ENCODE data around the gene HOXB3. TPM values are rescaled to one million over a fixed set of nuclear protein-coding genes. Genes with fewer than 3 reads are reported as not detected.

Gene HOXB3
- total and polyA plus RNA-seq, 2 of the 4 experiments (the other 2 are of a cell fraction) = 6.3 to 59.6 TPM

GRCh38 chr17:48593126-48593829 is 3.2 kb upstream of the HOXB3 start, which contains the start of gene HOXB5:
TSS of gene HOXB5 (minus strand) at chr17:48593779. CDS start at chr17:48593682, 97 bp downstream.
- Histone ChIP-seq H3K9ac (ENCODE audit: low read depth, low read length) (peak within 1 kb of the TSS; percentile 100), H2BK15ac (ENCODE audit: low read depth, low read length) (peak within 1 kb of the TSS; percentile 77; the same call in 2 of the 3 replicates), H3K4me3 (ENCODE audit: insufficient read depth, low read depth, low read length) (peak within 1 kb of the TSS; percentile 91), H4K20me1 (ENCODE audit: insufficient read depth, low read length) (peaks cover 7% of the 10 kb centered on the region; the same call in 1 of the 2 replicates), H4K8ac (ENCODE audit: low read depth in 2 of 2, low read length in 2 of 2) (peak within 1 kb of the TSS; percentile 81 to 99), H2BK20ac (ENCODE audit: low read depth, low read length) (peak within 1 kb of the TSS; percentile 53), H2AK9ac (replicated peaks; ENCODE audit: low read depth, low read length, poor library complexity) (peak within 1 kb of the TSS; percentile 94), H3K56ac (ENCODE audit: extremely low read depth, insufficient read depth, low read length) (peak within 1 kb of the TSS; percentile 100), H3K4ac (ENCODE audit: low read depth, low read length) (peak within 1 kb of the TSS; percentile 95), H3K27me3 (ENCODE audit: control insufficient read depth, insufficient read depth, low read length) (no peaks in the 10 kb centered on the region), H2BK120ac (ENCODE audit: low read depth, low read length) (peak within 1 kb of the TSS; percentile 93), H4K91ac (ENCODE audit: insufficient read depth, low read depth, low read length) (peak within 1 kb of the TSS; percentile 99), H3K36me3 (ENCODE audit: control insufficient read depth, insufficient read depth, low read length) (peaks cover 14% of the 10 kb centered on the region; the same call in 1 of the 2 replicates), H3K18ac (ENCODE audit: low read depth, low read length) (peak within 1 kb of the TSS; percentile 81), H3K9me1 (ENCODE audit: insufficient read depth, low read length) (no peaks in the 10 kb centered on the region), H2AK5ac (ENCODE audit: low read depth, low read length) (peak within 1 kb of the TSS; percentile 85), H2BK5ac (ENCODE audit: low read depth, low read length, poor library complexity, severe bottlenecking) (peak within 1 kb of the TSS; percentile 99), H2AFZ (replicated peaks; ENCODE audit: low read length, poor library complexity) (peak within 1 kb of the TSS; percentile 78), H3K23ac (ENCODE audit: low read depth, low read length) (peak within 1 kb of the TSS; percentile 99), H3K27ac (ENCODE audit: insufficient read depth, low read length) (peak within 1 kb of the TSS; percentile 99), H4K5ac (ENCODE audit: low read depth, low read length) (peak within 1 kb of the TSS; percentile 78), H3K9me3 (ENCODE audit: control insufficient read depth, insufficient read depth, low read length) (no peaks in the 10 kb centered on the region), H3K4me1 (ENCODE audit: control insufficient read depth, insufficient read depth, low read length) (peaks cover 9% of the 10 kb centered on the region), H3K4me2 (ENCODE audit: low read depth, low read length) (peak within 1 kb of the TSS; percentile 83), H3K79me1 (ENCODE audit: low read depth in 1 of 2, low read length in 2 of 2) (peaks cover 0 to 1% of the 10 kb centered on the region in 2 experiments; a peak in 2 of 4 replicates), H3K14ac (replicated peaks; ENCODE audit: low read depth, low read length) (peak within 1 kb of the TSS; percentile 98)
- ChIA-PET CTCF (interaction anchor here (0.6 to 1.8 kb wide), 7 partner anchors 10 to 289 kb away, joined by 3 to 6 read pairs (median 3); no protein-coding TSS in a partner anchor), POLR2A (ENCODE audit: unreplicated experiment) (interaction anchor here (0.6 to 3.1 kb wide), 7 partner anchors 24 to 257 kb away, joined by 3 to 14 read pairs (median 4); no protein-coding TSS in a partner anchor)
- intact Hi-C loops (cut with micrococcal nuclease) = loop anchor here (1.0 to 2.0 kb wide), 2 partner anchors 22 to 257 kb away; no protein-coding TSS in a partner anchor
- peak; percentile 22 for DNase-seq
- TF ChIP-seq SMC3 (IDR thresholded peaks at IDR 0.05; ENCODE audit: low read depth, low read length) (no peak), MXI1 (IDR thresholded peaks at IDR 0.05; ENCODE audit: borderline replicate concordance, low read depth, low read length) (no peak), BHLHE40 (IDR thresholded peaks at IDR 0.05; ENCODE audit: low read depth, low read length) (no peak), POLR2A (IDR thresholded peaks at IDR 0.05; ENCODE audit: low read depth, low read length) (no peak)
- TF ChIP-seq, protein P1, sequence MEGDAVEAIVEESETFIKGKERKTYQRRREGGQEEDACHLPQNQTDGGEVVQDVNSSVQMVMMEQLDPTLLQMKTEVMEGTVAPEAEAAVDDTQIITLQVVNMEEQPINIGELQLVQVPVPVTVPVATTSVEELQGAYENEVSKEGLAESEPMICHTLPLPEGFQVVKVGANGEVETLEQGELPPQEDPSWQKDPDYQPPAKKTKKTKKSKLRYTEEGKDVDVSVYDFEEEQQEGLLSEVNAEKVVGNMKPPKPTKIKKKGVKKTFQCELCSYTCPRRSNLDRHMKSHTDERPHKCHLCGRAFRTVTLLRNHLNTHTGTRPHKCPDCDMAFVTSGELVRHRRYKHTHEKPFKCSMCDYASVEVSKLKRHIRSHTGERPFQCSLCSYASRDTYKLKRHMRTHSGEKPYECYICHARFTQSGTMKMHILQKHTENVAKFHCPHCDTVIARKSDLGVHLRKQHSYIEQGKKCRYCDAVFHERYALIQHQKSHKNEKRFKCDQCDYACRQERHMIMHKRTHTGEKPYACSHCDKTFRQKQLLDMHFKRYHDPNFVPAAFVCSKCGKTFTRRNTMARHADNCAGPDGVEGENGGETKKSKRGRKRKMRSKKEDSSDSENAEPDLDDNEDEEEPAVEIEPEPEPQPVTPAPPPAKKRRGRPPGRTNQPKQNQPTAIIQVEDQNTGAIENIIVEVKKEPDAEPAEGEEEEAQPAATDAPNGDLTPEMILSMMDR (conservative IDR thresholded peaks at IDR 0.05; ENCODE audit: low read depth, low read length) = no peak
- no peak for ATAC-seq (ENCODE audit: low read depth)
- in situ Hi-C loops (cut with MboI; ENCODE audit: low sequenced_read_pairs) = loop anchor here (10.0 kb wide), 1 partner anchor 568 kb away; no protein-coding TSS in a partner anchor
- 0% methylated on average over 38 of the region's 50 CpGs; no CpG with 5 or more reads in 1 of the 2 experiments for WGBS, 2 experiments (ENCODE audit: extremely low coverage in 2 of 2, insufficient read length in 1 of 2)
- dilution Hi-C loops (cut with HindIII; ENCODE audit: low sequenced_read_pairs, unreplicated experiment) = no loop called here
- no TSS peak for BruUV-seq (replicated peaks)
